ENCODE measurements around the gene POLR2E. TPM values are rescaled to one million over a fixed set of nuclear protein-coding genes. Genes with fewer than 3 reads are reported as not detected.

POLR2E gene
- total and polyA plus RNA-seq, 2 of the 8 experiments (the other 6 are each of a cell fraction or from before 2014, with no cell fraction given): 281 to 381 TPM

- H3K27ac ChIP-seq (ENCODE audit: low read depth, low read length): no peak overlapping the region
- no peak overlapping the region for H2BK15ac ChIP-seq (ENCODE audit: low read length)
- H3K36me3 ChIP-seq (ENCODE audit: control insufficient read depth in 2 of 4, insufficient read depth in 4 of 4, low read length in 3 of 4): peaks cover 0 to 7% (median 1%) of the 10 kb centered on the region in 4 experiments; a peak in 2 of 8 replicates
- no peak overlapping the region for H2AK5ac ChIP-seq (ENCODE audit: low read depth, low read length)
- H3K4me2 ChIP-seq (ENCODE audit: insufficient read depth in 1 of 2, low read depth in 2 of 2, low read length in 2 of 2): no peak overlapping the region
- no peak overlapping the region for H4K91ac ChIP-seq (replicated peaks; ENCODE audit: insufficient read length, low read length)
- peaks cover 2% of the 10 kb centered on the region; the same call in 1 of the 2 replicates for H3K79me1 ChIP-seq (ENCODE audit: low read depth, low read length)
- H3K9ac ChIP-seq (replicated peaks in 1 of 4; ENCODE audit: extremely low read depth in 1 of 4, low read depth in 3 of 4, low read length in 3 of 4): no peak overlapping the region
- no peaks in the 10 kb centered on the region for H3K9me3 ChIP-seq (ENCODE audit: insufficient read depth in 2 of 2, low read depth in 1 of 2, low read length in 1 of 2)
- no peaks in the 10 kb centered on the region for H3K27me3 ChIP-seq (replicated peaks in 1 of 4; ENCODE audit: control insufficient read depth in 3 of 4, extremely low read depth in 1 of 4, insufficient read depth in 3 of 4, low read length in 3 of 4)
- no peak for TF ChIP-seq SP2 (IDR thresholded peaks at IDR 0.05; ENCODE audit: low read length)
- no peak for TF ChIP-seq USF2 (IDR thresholded peaks at IDR 0.05; ENCODE audit: low read length)
- TF ChIP-seq GTF2F1 (IDR thresholded peaks at IDR 0.05; ENCODE audit: borderline replicate concordance, low read depth, low read length): no peak
- TF ChIP-seq SIRT6 (IDR thresholded peaks at IDR 0.05; ENCODE audit: low read length): no peak
- no peak for TF ChIP-seq PHF8 (conservative IDR thresholded peaks at IDR 0.05; ENCODE audit: low read depth, low read length)
- no peak for TF ChIP-seq POLR2AphosphoS5 (IDR thresholded peaks at IDR 0.05; ENCODE audit: low read depth, low read length)
- H2BK5ac ChIP-seq (ENCODE audit: low read depth, low read length): no peak overlapping the region
- H3K23me2 ChIP-seq (ENCODE audit: low read depth, low read length): peaks cover 3% of the 10 kb centered on the region; the same call in 1 of the 2 replicates
- no peak overlapping the region for H4K5ac ChIP-seq (ENCODE audit: insufficient read length, low read depth, low read length)
- no peak overlapping the region for H3K18ac ChIP-seq (ENCODE audit: extremely low read depth, low read length)
- H3K4me3 ChIP-seq (ENCODE audit: extremely low read depth in 1 of 4, insufficient read depth in 2 of 4, low read depth in 3 of 4, low read length in 4 of 4): no peak overlapping the region
- H3K56ac ChIP-seq (replicated peaks; ENCODE audit: insufficient read length, low read depth, low read length): no peak overlapping the region
- no peak overlapping the region for H2BK120ac ChIP-seq (replicated peaks; ENCODE audit: low read depth, low read length)
- no peak overlapping the region for H4K8ac ChIP-seq (ENCODE audit: extremely low read depth, insufficient read depth, low read length)
- no peak overlapping the region for H3K4ac ChIP-seq (replicated peaks; ENCODE audit: insufficient read length, low read depth, low read length)
- DNase-seq (ENCODE audit: low read depth in 1 of 2, low spot score in 2 of 2): no peak
- H4K20me1 ChIP-seq (replicated peaks in 1 of 2; ENCODE audit: control insufficient read depth in 1 of 2, insufficient read depth in 2 of 2, low read length in 2 of 2): peaks cover 0 to 4% of the 10 kb centered on the region in 2 experiments
- H3K14ac ChIP-seq (ENCODE audit: insufficient read length): no peak overlapping the region
- peaks cover 0 to 2% (median 0%) of the 10 kb centered on the region in 4 experiments; a peak in 1 of 7 replicates for H3K4me1 ChIP-seq (replicated peaks in 1 of 4; ENCODE audit: control insufficient read depth in 3 of 4, insufficient read depth in 4 of 4, low read length in 3 of 4)
- H2BK20ac ChIP-seq (ENCODE audit: low read length): no peak overlapping the region
- H3K79me2 ChIP-seq (ENCODE audit: control insufficient read depth in 1 of 2, insufficient read depth in 2 of 2, low read length in 2 of 2): no peaks in the 10 kb centered on the region
- 98% methylated on average over 19 of the region's 39 CpGs; no CpG with 5 or more reads in 1 of the 2 experiments for WGBS, 2 experiments (ENCODE audit: extremely low coverage in 1 of 2, insufficient coverage in 1 of 2, insufficient read length in 1 of 2, insufficient replicate concordance in 2 of 2, low coverage in 1 of 2, low lambda C conversion rate in 2 of 2, missing lambda C conversion rate in 1 of 2)
- ChIA-PET CTCF (ENCODE audit: partially characterized antibody) (interaction anchor here (0.8 to 2.0 kb wide), 2 partner anchors 9 to 11 kb away, joined by 3 to 6 read pairs; no protein-coding TSS in a partner anchor), POLR2A (ENCODE audit: partially characterized antibody) (interaction anchor here (0.7 to 1.1 kb wide), 3 partner anchors 15 to 47 kb away, joined by 3 read pairs; no protein-coding TSS in a partner anchor)
- no peak overlapping the region for H2BK12ac ChIP-seq (ENCODE audit: low read depth, low read length)
- H3K23ac ChIP-seq (ENCODE audit: insufficient read length): no peak overlapping the region
- no peak for FAIRE-seq
- H2AFZ ChIP-seq (ENCODE audit: low read length): no peak overlapping the region
Observed at GRCh38 chr19:1140272-1141027, 45.3 kb upstream of the POLR2E start.
